ENCODE data around the gene PTPRM.

DNA sequence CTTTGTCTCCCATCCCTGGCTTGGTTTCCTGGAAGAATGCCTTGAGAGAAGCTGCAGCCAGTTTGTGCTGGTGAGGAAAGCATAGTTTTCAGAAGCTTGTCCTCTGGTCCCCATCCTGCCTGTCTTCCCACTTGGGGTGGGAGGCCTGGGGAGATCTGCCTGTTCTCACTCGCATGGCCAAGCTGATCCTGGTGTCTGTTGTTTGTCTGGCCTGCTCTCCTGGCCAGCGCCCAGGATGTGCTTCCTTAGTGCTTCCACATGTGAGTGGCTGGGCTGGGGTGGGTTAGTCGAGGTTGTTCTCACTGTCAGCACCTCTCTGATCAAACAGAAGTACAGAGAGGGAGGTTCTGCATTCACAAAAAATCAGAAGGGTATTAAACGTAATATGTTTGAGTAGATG is 49.5 kb downstream of the PTPRM start:
- no peak for TF ChIP-seq POLR2A (IDR thresholded peaks at IDR 0.05)
- TF ChIP-seq, protein P1, sequence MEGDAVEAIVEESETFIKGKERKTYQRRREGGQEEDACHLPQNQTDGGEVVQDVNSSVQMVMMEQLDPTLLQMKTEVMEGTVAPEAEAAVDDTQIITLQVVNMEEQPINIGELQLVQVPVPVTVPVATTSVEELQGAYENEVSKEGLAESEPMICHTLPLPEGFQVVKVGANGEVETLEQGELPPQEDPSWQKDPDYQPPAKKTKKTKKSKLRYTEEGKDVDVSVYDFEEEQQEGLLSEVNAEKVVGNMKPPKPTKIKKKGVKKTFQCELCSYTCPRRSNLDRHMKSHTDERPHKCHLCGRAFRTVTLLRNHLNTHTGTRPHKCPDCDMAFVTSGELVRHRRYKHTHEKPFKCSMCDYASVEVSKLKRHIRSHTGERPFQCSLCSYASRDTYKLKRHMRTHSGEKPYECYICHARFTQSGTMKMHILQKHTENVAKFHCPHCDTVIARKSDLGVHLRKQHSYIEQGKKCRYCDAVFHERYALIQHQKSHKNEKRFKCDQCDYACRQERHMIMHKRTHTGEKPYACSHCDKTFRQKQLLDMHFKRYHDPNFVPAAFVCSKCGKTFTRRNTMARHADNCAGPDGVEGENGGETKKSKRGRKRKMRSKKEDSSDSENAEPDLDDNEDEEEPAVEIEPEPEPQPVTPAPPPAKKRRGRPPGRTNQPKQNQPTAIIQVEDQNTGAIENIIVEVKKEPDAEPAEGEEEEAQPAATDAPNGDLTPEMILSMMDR (IDR thresholded peaks at IDR 0.05): no peak

Data from gastroesophageal sphincter (tissue), 3 donors.